H9 (cell line): ENCODE data around the gene SMARCA2. TPM values are rescaled to one million over a fixed set of nuclear protein-coding genes. Genes with fewer than 3 reads are reported as not detected.

Experiments
- DNase-seq: peaks from one replicate; pipeline ENCODE4 v3.0.0-alpha.2; 2017
- H2AFZ ChIP-seq: one replicate; pipeline ENCODE4 v1.6.1; 2013; ENCODE audit warnings: mild to moderate bottlenecking, low read length, control low read depth, moderate library complexity
- H2AK5ac ChIP-seq: 2 replicates; pipeline ENCODE4 v1.6.1; 2013; ENCODE audit warnings: low read length, control low read depth, mixed read lengths; ENCODE audit not compliant: insufficient read length
- H2BK120ac ChIP-seq: one replicate; pipeline ENCODE4 v1.6.1; 2013; ENCODE audit warnings: low read depth, mild to moderate bottlenecking, low read length, control low read depth, inconsistent platforms; ENCODE audit not compliant: poor library complexity, severe bottlenecking
- H2BK12ac ChIP-seq: 2 replicates; pipeline ENCODE4 v1.6.1; 2013; ENCODE audit warnings: low read length, control low read depth, mixed read lengths, low read depth; ENCODE audit not compliant: insufficient read length
- H2BK15ac ChIP-seq: 2 replicates; pipeline ENCODE4 v1.6.1; 2013; ENCODE audit warnings: low read depth, low read length, control low read depth
- H2BK20ac ChIP-seq: one replicate; pipeline ENCODE4 v1.6.1; 2013; ENCODE audit warnings: low read depth, mild to moderate bottlenecking, low read length, control low read depth, inconsistent platforms; ENCODE audit not compliant: poor library complexity, severe bottlenecking
- H2BK5ac ChIP-seq: 2 replicates; pipeline ENCODE4 v1.6.1; 2013; ENCODE audit warnings: low read length, control low read depth, mixed read lengths; ENCODE audit not compliant: insufficient read length
- H3K14ac ChIP-seq: 2 replicates; pipeline ENCODE4 v1.6.1; 2013; ENCODE audit warnings: low read length, control low read depth; ENCODE audit not compliant: insufficient read depth
- H3K18ac ChIP-seq: 2 replicates; pipeline ENCODE4 v1.6.1; 2013; ENCODE audit warnings: low read depth, mild to moderate bottlenecking, mixed read lengths, low read length, control low read depth; ENCODE audit not compliant: insufficient read length
- H3K23ac ChIP-seq: 2 replicates; pipeline ENCODE4 v1.6.1; 2013; ENCODE audit warnings: low read length, control low read depth, mixed read lengths, low read depth; ENCODE audit not compliant: insufficient read length
- H3K23me2 ChIP-seq: 2 replicates; pipeline ENCODE4 v1.6.1; 2013; ENCODE audit warnings: low read depth, mild to moderate bottlenecking, mixed read lengths, low read length, control low read depth; ENCODE audit not compliant: insufficient read length, poor library complexity, severe bottlenecking
- H3K27ac ChIP-seq: 2 replicates; pipeline ENCODE4 v1.5.1; 2013; ENCODE audit warnings: low read length, control low read depth, mixed read lengths, low read depth; ENCODE audit not compliant: insufficient read length
- H3K27me3 ChIP-seq: 2 replicates; pipeline ENCODE4 v1.6.1; 2013; ENCODE audit warnings: low read length, control low read depth, inconsistent platforms; ENCODE audit not compliant: insufficient read depth
- H3K4ac ChIP-seq: 2 replicates; pipeline ENCODE4 v1.6.1; 2013; ENCODE audit warnings: low read depth, mild to moderate bottlenecking, control low read depth, inconsistent platforms, low read length, moderate library complexity
- H3K4me1 ChIP-seq: 2 replicates; pipeline ENCODE4 v1.6.1; 2013; ENCODE audit warnings: low read length, control low read depth, inconsistent platforms; ENCODE audit not compliant: insufficient read depth
- H3K4me2 ChIP-seq: 2 replicates; pipeline ENCODE4 v1.6.1; 2013; ENCODE audit warnings: low read length, control low read depth, mixed read lengths; ENCODE audit not compliant: insufficient read length, insufficient read depth
- H3K56ac ChIP-seq: 2 replicates; pipeline ENCODE4 v1.6.1; 2013; ENCODE audit warnings: low read depth, mild to moderate bottlenecking, mixed read lengths, low read length, control low read depth; ENCODE audit not compliant: insufficient read length
- H3K79me1 ChIP-seq: 2 replicates; pipeline ENCODE4 v1.6.1; 2013; ENCODE audit warnings: low read depth, mild to moderate bottlenecking, moderate library complexity, low read length, control low read depth, inconsistent platforms; ENCODE audit not compliant: insufficient read depth, poor library complexity, severe bottlenecking
- H3K79me2 ChIP-seq: 2 replicates; pipeline ENCODE4 v1.6.1; 2013; ENCODE audit warnings: low read length, control low read depth, inconsistent platforms; ENCODE audit not compliant: insufficient read depth
- H3K9ac ChIP-seq: 2 replicates; pipeline ENCODE4 v1.6.1; 2013; ENCODE audit warnings: low read length, control low read depth, mixed read lengths; ENCODE audit not compliant: insufficient read length; ENCODE audit errors: extremely low read depth
- H3K9me3 ChIP-seq: one replicate; pipeline ENCODE4 v1.6.1; 2013; ENCODE audit warnings: low read depth, low read length, inconsistent platforms; ENCODE audit not compliant: control insufficient read depth
- H3T11ph ChIP-seq: one replicate; pipeline ENCODE4 v1.6.1; 2013; ENCODE audit warnings: mild to moderate bottlenecking, low read length, control low read depth, inconsistent platforms
- H4K20me1 ChIP-seq: one replicate; pipeline ENCODE4 v1.6.1; 2013; ENCODE audit not compliant: control insufficient read depth, insufficient read length, insufficient read depth
- H4K5ac ChIP-seq: 2 replicates; pipeline ENCODE4 v1.6.1; 2013; ENCODE audit warnings: low read depth, mild to moderate bottlenecking, mixed read lengths, low read length, control low read depth; ENCODE audit not compliant: insufficient read length
- H4K8ac ChIP-seq: replicated peaks from 2 replicates; pipeline ENCODE4 v1.6.1; 2013; ENCODE audit warnings: low read length, control low read depth, mixed read lengths, low read depth; ENCODE audit not compliant: insufficient read length
- H4K91ac ChIP-seq: 2 replicates; pipeline ENCODE4 v1.6.1; 2013; ENCODE audit warnings: low read depth, mild to moderate bottlenecking, moderate library complexity, mixed read lengths, low read length, control low read depth; ENCODE audit not compliant: insufficient read length
- H3K27ac Mint-ChIP-seq, 3 experiments: 2 replicates in 2 of 3; 3 replicates in 1 of 3; pipeline ENCODE4 v1.8.0; 2020 to 2021; ENCODE audit warnings: mixed read lengths in 3 of 3, mild to moderate bottlenecking in 1 of 3, moderate library complexity in 1 of 3
- H3K27me3 Mint-ChIP-seq: 2 replicates; pipeline ENCODE4 v1.8.0; 2021; ENCODE audit warnings: low read depth, mild to moderate bottlenecking, moderate library complexity, mixed read lengths
- H3K36me3 Mint-ChIP-seq, 3 experiments: 2 replicates in 2 of 3; 3 replicates in 1 of 3; pipeline ENCODE4 v1.8.0; 2020 to 2021; ENCODE audit warnings: low read depth in 3 of 3, mixed read lengths in 3 of 3; ENCODE audit not compliant: insufficient read depth in 1 of 3
- H3K4me1 Mint-ChIP-seq, 2 experiments: 2 replicates each; pipeline ENCODE4 v1.8.0; 2020; ENCODE audit warnings: mixed read lengths in 2 of 2
- H3K4me3 Mint-ChIP-seq, 2 experiments: 2 replicates in 1 of 2; 3 replicates in 1 of 2; pipeline ENCODE4 v1.8.0; 2020 to 2021; ENCODE audit warnings: mild to moderate bottlenecking in 2 of 2, mixed read lengths in 2 of 2, moderate library complexity in 1 of 2
- H3K9me3 Mint-ChIP-seq, 2 experiments: 2 replicates in 1 of 2; 3 replicates in 1 of 2; pipeline ENCODE4 v1.8.0; 2020; ENCODE audit warnings: mild to moderate bottlenecking in 2 of 2, mixed read lengths in 2 of 2, moderate library complexity in 1 of 2
- CTCF ChIP-seq: fragments of 200-600 bp; sonication (generic); conservative IDR thresholded peaks from 3 replicates; pipeline ENCODE4 v1.8.0; 2021; ENCODE audit warnings: antibody characterized with exemption, mild to moderate bottlenecking
- WGBS: extraction: QIAGEN DNeasy Blood & Tissue Kit; methylation state at CpG from one replicate; pipeline ENCODE4 v1.1.7; 2013; ENCODE audit warnings: missing lambda C conversion rate, low lambda C conversion rate, mixed read lengths; ENCODE audit not compliant: insufficient read length; ENCODE audit errors: extremely low coverage; 5-methylcytosine and 5-hydroxymethylcytosine counted together
- total RNA-seq: library from RNA; stranded (reverse); gene quantifications from 2 replicates; pipeline ENCODE4 v1.2.1, GENCODE V29; 2021

Gene SMARCA2
- total RNA-seq, 1 experiment from 2014 or later, result 15.3 TPM

- Histone ChIP-seq H3K18ac (no peak overlapping the region), H3K4ac (no peak overlapping the region), H2BK12ac (no peak overlapping the region), H3K14ac (no peak overlapping the region), H3K4me2 (no peak overlapping the region), H3K79me1 (no peaks in the 10 kb centered on the region), H3K79me2 (no peaks in the 10 kb centered on the region), H3K56ac (no peak overlapping the region), H3K23me2 (no peaks in the 10 kb centered on the region), H2AK5ac (no peak overlapping the region), H3T11ph (no peak overlapping the region), H3K9ac (no peak overlapping the region), H2BK20ac (no peak overlapping the region), H3K23ac (no peak overlapping the region), H3K4me1 (no peaks in the 10 kb centered on the region), H4K8ac (no peak overlapping the region), H2BK120ac (no peak overlapping the region), H3K27me3 (no peaks in the 10 kb centered on the region), H3K27ac (no peak overlapping the region), H4K5ac (no peak overlapping the region), H2AFZ (no peak overlapping the region), H4K20me1 (no peaks in the 10 kb centered on the region), H4K91ac (no peak overlapping the region), H2BK15ac (no peak overlapping the region), H3K9me3 (no peaks in the 10 kb centered on the region), H2BK5ac (no peak overlapping the region)
- no peaks in the 10 kb centered on the region for H3K4me1 Mint-ChIP-seq
- WGBS, result no CpG with 5 or more reads among the region's 8 CpGs
- H3K27ac Mint-ChIP-seq, result no peak overlapping the region
- no peaks in the 10 kb centered on the region for H3K9me3 Mint-ChIP-seq
- no peak for TF ChIP-seq CTCF
- H3K36me3 Mint-ChIP-seq, result no peaks in the 10 kb centered on the region; a peak in 1 of 7 replicates
- H3K27me3 Mint-ChIP-seq, result no peaks in the 10 kb centered on the region; the same call in 1 of the 2 replicates
- DNase-seq, result no peak
- H3K4me3 Mint-ChIP-seq, result no peak overlapping the region
Measured at GRCh38 chr9:2072752-2073405, 57.7 kb downstream of the SMARCA2 start.
